Measurements from ENCODE around the gene COX7A1.

The COX7A1 gene

GRCh38 chr19:36101550-36102327 lies 50.5 kb downstream of the COX7A1 start:
- no peak for TF ChIP-seq CTCF (IDR thresholded peaks at IDR 0.05; ENCODE audit: low read depth, low read length)
- DNase-seq (ENCODE audit: extremely low read depth, low read depth): no peak

Measured in AG09319 (cell line).